ENCODE results near the gene TDRD15. TPM values are rescaled to one million over a fixed set of nuclear protein-coding genes. Genes with fewer than 3 reads are reported as not detected.

The TDRD15 gene
- total and polyA plus RNA-seq, 2 of the 13 experiments (the other 11 are each of a cell fraction or from before 2014, with no cell fraction given) = 0.12 to 0.29 TPM

- TF ChIP-seq NR2F6 (IDR thresholded peaks at IDR 0.05) (no peak), NR2F6 (CRISPR knock-in tag; IDR thresholded peaks at IDR 0.05) (peak; percentile 39; the same call in 1 of the 2 replicates), PPARG (CRISPR knock-in tag; conservative IDR thresholded peaks at IDR 0.05) (peak; percentile 48; the same call in 1 of the 2 replicates), ARID5B (CRISPR knock-in tag; IDR thresholded peaks at IDR 0.05) (peak; percentile 51), ATF7-NPFF (CRISPR knock-in tag; IDR thresholded peaks at IDR 0.05; ENCODE audit: low read depth) (no peak), NFIC (IDR thresholded peaks at IDR 0.05; ENCODE audit: low read length) (peak; percentile 47; the same call in 1 of the 2 replicates), CREB1 (IDR thresholded peaks at IDR 0.05) (no peak), CREB1 (CRISPR knock-in tag; IDR thresholded peaks at IDR 0.05) (peak; percentile 75), POGZ (CRISPR knock-in tag; IDR thresholded peaks at IDR 0.05) (0 out of 2 replicates have a peak, but pooled peaks have one; percentile 42), EP300 (IDR thresholded peaks at IDR 0.05; ENCODE audit: low read depth in 2 of 2, low read length in 2 of 2) (peak in 1 of 2 experiments; percentile 60; a peak in 2 of 4 replicates), EP300 (CRISPR knock-in tag; IDR thresholded peaks at IDR 0.05; ENCODE audit: borderline replicate concordance) (no peak), SNAPC2 (CRISPR knock-in tag; IDR thresholded peaks at IDR 0.05) (0 out of 2 replicates have a peak, but pooled peaks have one; percentile 51), FOXP4 (CRISPR knock-in tag; IDR thresholded peaks at IDR 0.05) (no peak), SOX6 (IDR thresholded peaks at IDR 0.05) (no peak), SOX6 (CRISPR knock-in tag; IDR thresholded peaks at IDR 0.05) (peak; percentile 45; the same call in 1 of the 2 replicates), ZNF788 (CRISPR knock-in tag; IDR thresholded peaks at IDR 0.05; ENCODE audit: borderline replicate concordance) (no peak), THAP8 (CRISPR knock-in tag; IDR thresholded peaks at IDR 0.05; ENCODE audit: borderline replicate concordance) (no peak), PAXIP1 (CRISPR knock-in tag; conservative IDR thresholded peaks at IDR 0.05) (peak; percentile 89)
These were observed 31.4 kb upstream of the TDRD15 start (continued) for GRCh38 chr2:21092308-21092869.

Measured in HepG2 (cell line).